Middle frontal gyrus (tissue), 1 donor: Measurements from ENCODE around the gene ATAT1.
A peak's percentile ranks its signal among the peaks of the same experiment; 100 is the strongest.
"Not testable (repeated sequence)": the region's sequence is repeated elsewhere in the genome, so short reads cannot be mapped to it uniquely, and the experiment has no call there.

Source experiments
- DNase-seq: peaks from one replicate; pipeline ENCODE4 v3.0.0-alpha.2; 2015; ENCODE audit warnings: low spot score; ENCODE audit errors: extremely low spot score

ATAT1 gene

DNA sequence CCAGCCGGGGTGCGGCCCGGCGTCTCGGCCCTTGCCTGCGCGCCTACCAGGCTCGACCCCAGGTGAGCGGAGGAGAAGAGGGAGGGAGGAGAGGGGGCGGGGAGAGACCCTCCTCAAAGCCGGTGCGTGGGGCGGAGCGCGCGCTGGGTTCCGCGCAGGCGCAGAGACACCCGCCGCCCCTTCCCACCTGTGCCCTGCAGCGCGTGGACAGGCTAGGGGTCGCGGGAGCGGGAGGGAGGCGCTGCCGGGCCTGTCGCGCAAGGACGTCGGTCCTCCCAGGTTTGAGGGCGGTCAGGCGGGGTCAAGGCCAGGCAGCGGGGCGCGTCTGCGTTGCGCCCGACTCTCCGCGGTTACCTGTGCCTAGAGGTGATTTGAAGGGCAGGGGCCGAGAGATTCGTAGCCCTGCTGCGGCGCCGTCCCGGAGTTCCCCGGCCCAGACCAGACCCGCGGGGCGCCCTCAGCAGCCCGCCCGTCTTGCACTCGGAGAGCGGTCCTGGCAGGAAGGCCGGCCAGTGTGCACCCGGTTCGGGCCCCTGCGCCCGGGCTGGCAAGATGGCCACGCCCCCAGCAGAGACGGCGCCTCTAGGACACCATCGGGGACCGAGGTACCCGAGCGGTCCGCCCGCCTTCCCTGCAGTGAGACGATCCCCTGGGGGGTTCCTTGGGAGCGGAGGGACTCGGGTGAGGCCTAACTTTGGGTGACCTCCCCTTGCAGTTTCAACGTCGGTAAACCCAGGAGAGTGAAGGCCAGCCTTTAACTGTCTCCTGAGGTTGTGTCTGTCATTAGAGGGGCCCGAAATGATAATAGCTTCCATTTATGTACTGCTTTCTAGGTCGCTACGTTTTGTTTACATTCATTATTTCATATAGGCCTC is 20.8 kb downstream of the ATAT1 start:
- peak; percentile 46 for DNase-seq

GRCh38 chr6:30651143-30651542 is 24.5 kb downstream of the ATAT1 start:
- DNase-seq: no peak

DNA sequence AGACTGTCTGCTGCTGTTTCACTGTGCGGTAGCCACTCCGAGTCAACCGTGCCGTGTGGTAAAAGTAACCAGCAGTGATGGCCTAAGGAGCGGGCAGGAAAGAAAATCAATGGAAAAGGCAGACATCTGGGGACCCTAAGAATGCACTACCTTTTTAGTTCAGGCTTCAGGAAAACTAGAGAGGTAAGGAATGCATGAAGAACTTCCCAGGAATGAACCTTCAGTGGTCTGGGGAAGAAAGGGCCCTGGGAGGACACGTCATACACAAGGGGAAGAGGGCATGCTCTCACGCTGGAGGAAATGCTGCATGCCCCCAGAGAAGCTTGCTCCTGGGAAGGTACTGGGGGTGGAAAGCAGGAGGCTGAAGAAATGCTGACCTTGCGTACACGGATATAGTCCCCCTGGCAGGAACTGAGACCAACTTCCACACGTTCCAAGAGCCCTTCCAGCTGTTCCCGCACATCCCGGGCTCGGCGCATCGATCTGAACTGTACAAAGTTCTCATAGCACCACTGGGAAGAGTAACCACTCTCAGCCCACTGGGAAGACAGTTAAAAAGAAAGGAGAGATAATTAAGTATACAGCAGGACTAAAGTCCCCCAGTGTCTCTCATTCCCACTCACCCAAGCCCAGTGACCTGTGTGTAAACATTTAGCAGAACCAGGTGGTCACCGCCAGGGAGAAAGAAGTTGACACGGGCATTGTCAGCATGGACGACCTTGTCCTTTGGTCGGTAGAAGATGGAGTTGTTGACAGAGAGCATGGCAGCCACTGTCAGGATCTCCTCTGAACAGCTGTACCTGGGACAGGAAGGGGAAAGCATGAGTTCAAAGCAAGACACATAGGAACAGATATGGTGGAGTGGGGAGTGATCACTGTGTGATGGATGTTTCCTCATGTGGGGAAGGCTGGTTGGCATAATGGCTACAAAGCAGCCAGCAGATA is 28.4 kb downstream of the ATAT1 start:
- DNase-seq: no peak

DNA sequence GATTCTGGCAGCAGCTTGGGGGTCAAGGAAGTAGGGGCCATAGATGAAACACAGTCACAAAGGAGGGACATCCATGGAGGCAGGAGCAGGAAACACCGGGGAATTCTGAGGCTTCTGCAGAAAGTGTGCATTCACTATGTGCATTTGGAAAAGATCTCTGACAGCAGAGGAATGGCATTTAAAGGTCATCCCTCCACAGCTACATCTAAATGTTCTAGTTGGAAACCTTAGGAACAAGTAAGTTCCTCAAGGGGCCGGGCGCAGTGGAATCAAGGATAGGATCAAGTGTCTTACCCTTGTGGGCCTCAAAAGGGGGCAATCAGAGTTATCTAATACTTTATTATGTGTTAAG is 29.0 kb downstream of the ATAT1 start:
- no peak for DNase-seq

- DNase-seq: no peak
Observed at GRCh38 chr6:30656513-30656912, 29.8 kb downstream of the ATAT1 start.

DNA sequence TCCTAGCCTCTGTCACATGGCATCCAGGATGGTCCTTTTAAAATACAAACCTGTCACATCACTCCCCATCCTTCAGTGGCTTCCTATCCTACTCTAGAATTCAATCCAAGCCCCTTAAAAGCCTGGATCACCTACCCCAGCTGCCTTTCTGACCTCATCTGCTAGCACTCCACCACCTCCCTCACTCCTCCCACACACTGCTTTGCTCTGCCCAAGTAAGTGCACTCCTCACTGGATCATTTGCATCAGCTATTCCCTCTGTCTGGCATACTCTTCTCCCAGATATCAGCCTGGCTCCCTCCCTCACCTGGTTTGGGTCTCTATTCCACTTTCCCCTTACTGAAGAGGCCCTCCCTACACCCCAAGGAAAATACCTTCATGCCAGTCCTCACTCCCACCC is 30.8 kb downstream of the ATAT1 start:
- DNase-seq: no peak

DNA sequence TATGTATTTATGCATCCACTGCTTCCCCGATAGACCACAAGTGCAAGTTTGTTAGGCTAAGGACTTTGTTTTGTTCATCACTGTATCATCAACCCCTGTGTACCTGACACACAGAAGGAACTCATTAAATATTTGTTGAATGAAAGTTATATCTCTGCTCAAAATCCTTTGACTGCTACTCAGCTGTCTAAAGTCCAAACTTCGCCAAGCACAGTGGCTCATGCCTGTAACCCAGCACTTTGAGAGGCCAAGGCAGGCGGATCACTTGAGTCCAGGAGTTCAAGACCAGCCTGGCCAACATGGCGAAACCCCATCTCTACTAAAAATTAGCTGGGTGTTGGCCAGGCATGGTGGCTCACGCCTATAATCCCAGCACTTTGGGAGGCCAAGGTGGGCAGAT is 31.2 kb downstream of the ATAT1 start:
- DNase-seq: not testable (repeated sequence)

DNA sequence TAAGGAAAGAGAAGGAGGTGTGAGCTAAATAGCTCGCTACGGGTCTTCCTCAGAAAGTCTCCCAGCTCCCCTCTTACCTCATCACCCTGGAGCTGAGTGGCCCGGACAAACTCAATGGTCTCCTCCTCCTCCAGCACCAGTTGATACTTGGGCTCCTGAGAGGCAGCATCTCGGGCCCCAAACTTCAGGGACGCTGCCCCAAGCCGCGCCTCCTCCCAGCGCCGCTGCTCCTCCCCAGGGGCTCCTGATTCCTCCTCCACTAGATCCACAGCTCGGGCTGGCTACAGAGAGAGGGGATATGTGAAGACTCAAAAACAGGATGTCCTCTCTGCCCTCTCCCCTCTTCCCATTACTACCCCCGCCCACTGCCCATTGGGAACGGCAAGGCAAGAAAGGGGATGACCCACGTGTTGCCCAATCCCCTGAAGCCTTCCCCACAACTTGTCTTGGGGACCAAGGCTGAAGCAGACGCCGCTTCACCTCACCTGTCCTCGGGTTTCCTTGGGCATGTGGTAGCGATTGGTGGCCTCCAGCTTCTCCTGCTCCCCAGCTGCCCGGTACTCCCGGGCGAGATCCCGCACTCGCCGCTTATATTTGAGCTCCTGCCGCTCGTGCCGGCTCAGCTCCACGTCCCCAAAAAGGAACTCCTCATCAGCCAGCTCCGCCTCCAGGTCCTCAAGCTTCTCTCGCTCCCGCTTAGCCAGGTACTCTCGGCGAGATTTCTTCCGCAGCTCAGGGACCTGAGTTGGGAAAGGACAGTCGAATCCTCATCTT is 38.5 kb downstream of the ATAT1 start:
- DNase-seq: no peak

GRCh38 chr6:30666300-30666699 is 39.6 kb downstream of the ATAT1 start:
- DNase-seq: not testable (repeated sequence)

DNA sequence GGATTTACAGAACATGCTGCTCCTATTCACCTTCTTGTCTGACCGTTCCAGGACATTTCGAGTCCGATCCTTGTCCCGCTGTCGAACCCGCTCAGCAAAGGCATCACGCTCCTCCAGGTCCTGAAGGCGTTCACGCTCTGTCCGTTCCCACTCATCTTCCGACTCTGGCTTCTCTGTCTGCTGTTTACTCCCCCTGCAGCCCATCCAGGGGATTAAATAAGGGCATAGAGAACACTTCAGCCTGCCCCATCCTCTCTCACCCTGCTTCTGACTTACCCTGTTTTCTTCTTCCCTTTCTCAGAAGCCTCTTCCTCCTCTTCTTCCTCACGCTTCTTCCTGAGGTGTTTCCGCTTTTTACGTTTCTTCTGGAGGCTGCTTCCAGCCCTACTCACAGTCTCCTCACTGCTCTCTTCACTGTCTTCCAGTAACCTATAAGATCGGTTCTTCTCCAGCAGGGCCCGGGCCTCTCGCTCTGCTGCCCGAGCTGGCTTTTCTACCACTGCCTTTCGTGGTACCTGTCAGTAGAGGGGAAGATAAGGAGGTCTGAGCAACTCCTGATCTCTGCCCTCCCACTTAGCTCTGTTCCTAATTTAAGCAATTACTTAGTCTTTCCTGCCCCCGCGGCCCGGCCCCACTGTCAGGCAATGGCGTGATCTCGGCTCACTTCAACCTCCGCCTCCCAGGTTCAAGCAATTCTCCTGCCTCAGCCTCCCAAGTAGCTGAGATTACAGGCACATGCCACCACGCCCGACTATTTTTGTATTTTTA is 44.3 kb downstream of the ATAT1 start:
- no peak for DNase-seq

DNA sequence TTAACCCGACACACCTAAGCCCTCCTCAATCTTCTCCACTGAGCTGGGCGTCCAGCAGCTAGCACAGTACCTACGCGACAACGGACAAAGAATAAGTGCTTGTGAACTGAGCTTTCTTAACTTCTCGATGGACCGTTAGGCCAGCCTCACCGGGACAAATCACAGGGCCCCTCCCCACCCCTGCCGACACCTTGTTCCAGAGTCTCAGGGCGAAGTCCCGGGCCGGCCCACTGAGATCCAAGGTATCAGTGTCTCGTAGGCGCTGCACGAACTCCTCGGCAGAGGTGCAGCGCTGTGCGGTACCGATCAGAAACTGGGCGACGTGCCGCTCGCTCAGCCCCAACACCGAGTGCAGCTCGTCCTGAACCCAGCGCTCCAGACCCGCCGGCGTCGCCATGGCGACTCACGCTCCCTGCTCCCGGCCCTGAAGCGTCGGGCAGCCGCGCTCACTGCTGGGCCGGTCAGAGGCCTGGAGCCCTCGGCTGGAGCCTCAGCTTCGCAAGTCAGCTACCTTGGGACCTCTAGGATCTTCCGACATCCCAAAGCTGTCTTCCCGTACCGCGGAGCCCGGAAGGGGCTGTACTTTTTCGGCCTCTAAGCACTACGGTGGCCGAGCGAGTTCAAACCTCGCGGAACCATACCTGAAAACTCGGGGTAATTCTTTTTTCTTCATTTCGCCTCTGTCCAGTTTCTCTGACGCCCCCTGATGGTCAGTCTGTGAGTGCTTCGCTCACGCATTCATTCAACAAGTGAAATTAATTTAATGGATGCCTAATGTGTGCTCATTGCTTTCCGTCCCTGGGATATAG is 46.0 kb downstream of the ATAT1 start, which contains the start of gene DHX16:
TSS of gene DHX16 (minus strand) at position 562 of the 809 bp plus-strand sequence. CDS start at position 397, 165 bp downstream.
- DNase-seq: peak; percentile 91

GRCh38 chr6:30676660-30677285 is 50.1 kb downstream of the ATAT1 start:
- DNase-seq: no peak

- DNase-seq: peak; percentile 50
Observed at GRCh38 chr6:30678964-30679726, 52.5 kb downstream of the ATAT1 start.

- no peak for DNase-seq
Observed at GRCh38 chr6:30679765-30680535, 53.3 kb downstream of the ATAT1 start.

- DNase-seq: no peak
Observed at GRCh38 chr6:30681766-30682142, 55.1 kb downstream of the ATAT1 start.

DNA sequence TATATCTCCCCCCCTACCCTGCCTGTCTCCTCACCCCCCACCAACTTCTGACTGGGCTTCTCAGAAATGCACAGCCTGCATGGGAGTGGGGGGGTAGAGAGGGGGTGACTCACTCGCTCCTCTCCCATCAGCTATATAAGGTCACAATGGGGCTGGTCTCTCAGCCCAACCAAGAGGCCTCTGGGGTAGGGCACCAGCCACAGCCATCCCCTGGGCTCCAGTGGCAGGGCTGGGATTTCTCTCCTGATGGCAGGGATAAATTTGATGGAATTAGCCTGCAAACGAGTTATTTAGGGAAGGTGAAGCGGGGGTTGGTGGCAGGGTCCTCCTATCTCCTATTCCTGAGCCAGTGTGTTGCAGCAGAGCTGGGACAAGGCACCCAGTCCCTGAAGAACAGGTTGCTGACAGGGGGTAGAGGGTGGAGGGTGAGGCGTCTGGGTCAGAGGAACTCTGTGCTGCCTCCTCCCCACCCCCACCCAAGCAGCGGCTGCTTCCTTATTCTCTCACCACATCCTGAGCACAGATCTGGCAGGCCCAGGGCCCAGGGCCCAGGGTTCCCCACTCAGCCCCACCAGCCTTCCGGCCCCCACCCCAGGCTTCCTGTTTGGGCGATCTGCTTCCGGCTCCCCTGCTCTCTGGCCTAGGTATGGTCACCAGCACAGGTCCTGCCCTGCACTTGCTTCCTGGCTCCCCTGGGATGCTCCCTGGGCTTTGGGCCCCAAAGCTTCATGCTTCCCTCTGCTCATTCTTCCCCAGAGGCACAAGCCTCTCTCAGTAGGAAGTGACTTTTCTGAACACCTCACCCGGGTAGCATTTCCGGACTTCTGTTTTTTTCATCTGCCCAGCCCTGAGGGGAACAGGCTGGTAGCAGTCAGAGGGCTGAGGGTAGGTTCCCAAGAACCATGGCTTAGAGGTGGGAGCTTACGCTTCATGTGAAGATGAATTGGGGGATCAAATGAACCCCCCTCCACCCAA is 55.8 kb downstream of the ATAT1 start:
- DNase-seq: no peak
